Astrocyte of the cerebellum (primary cell): ENCODE data around the gene CD58.
A peak's percentile ranks its signal among the peaks of the same experiment; 100 is the strongest.
"Not testable (repeated sequence)": the region's sequence is repeated elsewhere in the genome, so short reads cannot be mapped to it uniquely, and the experiment has no call there.

Experiments
- DNase-seq: peaks from one replicate; pipeline ENCODE4 v3.0.0-alpha.2; 2011; ENCODE audit warnings: low read depth
- H3K4me3 ChIP-seq: 2 replicates; pipeline ENCODE4 v1.5.1; 2011; ENCODE audit warnings: mild to moderate bottlenecking, low read depth, low read length, moderate library complexity
- in situ Hi-C: cut with HindIII; loops from 2 replicates; pipeline ENCODE4 v1.10.0; 2017; ENCODE audit warnings: low sequenced_read_pairs
- TF ChIP-seq, protein P1 (sequence below): IDR thresholded peaks from 2 replicates; pipeline ENCODE4 v1.5.1; 2012; ENCODE audit warnings: low read length, low read depth, moderate library complexity, mild to moderate bottlenecking; ENCODE audit errors: missing control alignments

Gene CD58

DNA sequence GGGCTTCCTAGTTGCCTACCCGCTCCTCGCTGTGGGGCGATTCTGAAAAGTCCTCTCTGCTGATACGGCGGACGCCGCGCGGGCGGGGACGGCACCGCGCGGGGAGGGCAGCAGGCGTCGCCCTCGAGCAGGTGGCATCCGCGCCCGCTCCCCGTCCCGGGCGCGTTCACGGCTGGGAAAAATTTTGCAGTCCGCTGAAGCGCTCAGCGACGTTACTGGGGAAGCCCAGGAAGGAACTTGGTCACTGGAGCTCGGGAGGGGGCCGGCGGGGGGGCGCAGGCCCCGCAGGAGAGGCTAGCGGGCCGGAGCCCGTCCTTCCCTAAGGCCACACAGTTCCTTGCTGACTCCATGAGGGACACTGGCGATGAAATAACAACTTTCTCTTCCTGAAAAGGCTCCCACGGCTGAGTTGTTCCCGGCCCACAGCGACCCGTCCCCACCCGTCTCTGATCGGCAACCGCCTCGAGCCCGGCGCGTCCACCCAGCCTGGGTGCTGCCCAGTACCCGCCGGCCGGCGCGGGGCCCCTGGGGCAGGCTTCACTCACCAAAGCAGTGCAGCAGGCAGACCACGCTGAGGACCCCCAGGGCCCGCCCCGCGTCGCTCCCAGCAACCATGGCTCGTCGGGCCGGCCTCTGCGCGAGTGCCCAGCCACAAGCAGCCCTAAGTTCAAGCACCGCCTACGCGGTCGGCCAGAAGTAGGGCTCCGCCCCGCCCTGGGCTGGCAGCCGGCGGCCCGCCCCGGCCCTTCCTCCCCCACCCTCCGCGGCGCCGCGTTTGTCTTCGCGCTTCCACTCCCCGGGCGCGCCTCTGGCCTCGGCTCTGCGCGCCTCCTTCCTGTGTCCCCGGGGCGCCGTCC lies at the start of gene CD58:
CD58 (minus strand) TSS at position 669 of the 857 bp plus-strand sequence; CDS start at position 615, 54 bp downstream.
- in situ Hi-C loops: no loop called here
- TF ChIP-seq, protein P1, sequence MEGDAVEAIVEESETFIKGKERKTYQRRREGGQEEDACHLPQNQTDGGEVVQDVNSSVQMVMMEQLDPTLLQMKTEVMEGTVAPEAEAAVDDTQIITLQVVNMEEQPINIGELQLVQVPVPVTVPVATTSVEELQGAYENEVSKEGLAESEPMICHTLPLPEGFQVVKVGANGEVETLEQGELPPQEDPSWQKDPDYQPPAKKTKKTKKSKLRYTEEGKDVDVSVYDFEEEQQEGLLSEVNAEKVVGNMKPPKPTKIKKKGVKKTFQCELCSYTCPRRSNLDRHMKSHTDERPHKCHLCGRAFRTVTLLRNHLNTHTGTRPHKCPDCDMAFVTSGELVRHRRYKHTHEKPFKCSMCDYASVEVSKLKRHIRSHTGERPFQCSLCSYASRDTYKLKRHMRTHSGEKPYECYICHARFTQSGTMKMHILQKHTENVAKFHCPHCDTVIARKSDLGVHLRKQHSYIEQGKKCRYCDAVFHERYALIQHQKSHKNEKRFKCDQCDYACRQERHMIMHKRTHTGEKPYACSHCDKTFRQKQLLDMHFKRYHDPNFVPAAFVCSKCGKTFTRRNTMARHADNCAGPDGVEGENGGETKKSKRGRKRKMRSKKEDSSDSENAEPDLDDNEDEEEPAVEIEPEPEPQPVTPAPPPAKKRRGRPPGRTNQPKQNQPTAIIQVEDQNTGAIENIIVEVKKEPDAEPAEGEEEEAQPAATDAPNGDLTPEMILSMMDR: peak; percentile 61
- no peak for DNase-seq
- H3K4me3 ChIP-seq: peak within 1 kb of the TSS; percentile 75

DNA sequence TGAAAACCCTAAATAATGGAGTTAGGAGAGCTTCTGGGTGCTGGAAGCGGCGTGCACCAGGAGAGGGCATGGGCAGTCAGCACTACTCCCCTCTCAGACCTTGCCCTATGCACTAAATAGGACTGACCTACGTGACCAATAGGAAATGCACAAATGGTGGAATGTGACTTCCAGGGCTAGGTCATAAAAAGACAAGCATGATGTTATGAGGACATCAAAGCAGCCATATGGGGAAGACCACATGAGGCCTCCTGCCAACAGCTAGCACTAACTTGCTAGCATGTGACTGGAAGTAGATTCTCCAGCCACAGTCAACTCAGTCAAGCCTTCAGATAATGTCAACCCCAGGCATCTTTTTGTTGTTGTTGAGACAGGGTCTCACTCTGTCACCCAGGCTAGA lies 49.6 kb upstream of the CD58 start:
- H3K4me3 ChIP-seq, in situ Hi-C loops, DNase-seq: not testable (repeated sequence)

- DNase-seq, in situ Hi-C loops, H3K4me3 ChIP-seq: not testable (repeated sequence)
These were observed 48.3 kb upstream of the CD58 start for GRCh38 chr1:116619106-116619505.

- DNase-seq, in situ Hi-C loops, H3K4me3 ChIP-seq: not testable (repeated sequence)
These were observed 47.0 kb upstream of the CD58 start for GRCh38 chr1:116617808-116618207.

- DNase-seq, in situ Hi-C loops, H3K4me3 ChIP-seq: not testable (repeated sequence)
These were observed 43.0 kb upstream of the CD58 start for GRCh38 chr1:116613825-116614224.

- DNase-seq, in situ Hi-C loops, H3K4me3 ChIP-seq: not testable (repeated sequence)
These were observed 39.1 kb upstream of the CD58 start for GRCh38 chr1:116609801-116610371.

- H3K4me3 ChIP-seq, DNase-seq, in situ Hi-C loops: not testable (repeated sequence)
These were observed 38.0 kb upstream of the CD58 start for GRCh38 chr1:116608841-116609240.

DNA sequence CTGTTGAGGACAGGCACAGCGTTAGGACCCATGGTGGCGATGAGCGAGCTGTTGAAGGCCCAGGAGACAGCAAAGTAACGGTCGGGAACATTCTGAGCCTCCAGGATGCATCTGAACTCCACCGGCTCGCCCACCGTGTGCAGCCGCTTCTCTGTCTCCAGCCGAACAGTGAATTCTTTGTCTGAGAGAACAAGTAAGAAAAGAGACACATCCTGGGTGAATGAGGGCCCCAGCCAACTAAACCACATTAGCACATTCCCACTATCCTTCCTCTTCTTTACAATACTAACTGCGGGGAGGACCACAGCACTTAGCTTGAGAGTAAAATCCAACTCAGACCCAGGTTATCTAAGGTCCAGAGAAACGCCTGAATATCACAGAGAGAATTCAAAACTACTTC lies 37.3 kb upstream of the CD58 start:
- not testable (repeated sequence) for DNase-seq

GRCh38 chr1:116607463-116607862 lies 36.6 kb upstream of the CD58 start:
- H3K4me3 ChIP-seq, DNase-seq, in situ Hi-C loops: not testable (repeated sequence)

More for the DNA sequence above, 37.3 kb upstream of the CD58 start:
- in situ Hi-C loops, H3K4me3 ChIP-seq: not testable (repeated sequence)

- in situ Hi-C loops, DNase-seq, H3K4me3 ChIP-seq: not testable (repeated sequence)
These were observed 35.2 kb upstream of the CD58 start for GRCh38 chr1:116606067-116606466.

- in situ Hi-C loops: no loop called here
- no peak for DNase-seq
- TF ChIP-seq, protein P1: no peak
- no peak overlapping the region for H3K4me3 ChIP-seq
These were observed 34.5 kb upstream of the CD58 start for GRCh38 chr1:116605315-116605714.

GRCh38 chr1:116604408-116604807 lies 33.6 kb upstream of the CD58 start:
- in situ Hi-C loops, H3K4me3 ChIP-seq, DNase-seq: not testable (repeated sequence)

- in situ Hi-C loops, H3K4me3 ChIP-seq, DNase-seq: not testable (repeated sequence)
These were observed 32.8 kb upstream of the CD58 start for GRCh38 chr1:116603646-116604045.

GRCh38 chr1:116599369-116599768 lies 28.5 kb upstream of the CD58 start:
- DNase-seq, in situ Hi-C loops, H3K4me3 ChIP-seq: not testable (repeated sequence)

- DNase-seq, in situ Hi-C loops, H3K4me3 ChIP-seq: not testable (repeated sequence)
These were observed 27.7 kb upstream of the CD58 start for GRCh38 chr1:116598420-116599036.
